ENCODE data around the gene SRSF1. TPM values are rescaled to one million over a fixed set of nuclear protein-coding genes. Genes with fewer than 3 reads are reported as not detected.
A peak's percentile ranks its signal among the peaks of the same experiment; 100 is the strongest.

SRSF1 gene
- total RNA-seq, 4 donors from 2014 or later = 122 to 174 (median 143) TPM

- Histone ChIP-seq H3K27me3 (no peaks in the 10 kb centered on the region), H3K4me1 (peaks cover 19 to 53% (median 38%) of the 10 kb centered on the region in 4 donors), H3K9me3 (no peaks in the 10 kb centered on the region), H3K4me3 (peak overlapping the region; percentile 63 to 82 (median 74)), H3K36me3 (peaks cover 0 to 34% (median 13%) of the 10 kb centered on the region in 4 donors), H3K27ac (peak overlapping the region; percentile 96 to 98 (median 96))
- intact Hi-C loops (cut with DNase I; ENCODE audit: low total_unique reads) = loop anchor here (5.0 to 10.0 kb wide), 2 partner anchors 76 to 109 kb away; partner anchors contain the start of gene DYNLL2
- no peak for DNase-seq
- WGBS, 2 donors (ENCODE audit: low coverage in 1 of 2) = 0 to 2% methylated on average over 6 to 29 of the region's 36 CpGs
- in situ Hi-C loops (cut with MboI; ENCODE audit: low pct_ligation_motif_present in 1 of 4, low pct_unique_long_range_greater_than_20kb in 1 of 4, low sequenced_read_pairs in 3 of 4) = no loop called here
- TF ChIP-seq POLR2A (IDR thresholded peaks at IDR 0.05) (no peak), POLR2AphosphoS5 (IDR thresholded peaks at IDR 0.05) (no peak), CTCF (IDR thresholded peaks at IDR 0.05) (no peak), EP300 (IDR thresholded peaks at IDR 0.05; ENCODE audit: low read depth) (no peak)
Measured at GRCh38 chr17:58005728-58006559, 1.1 kb downstream of the SRSF1 start.

DNA sequence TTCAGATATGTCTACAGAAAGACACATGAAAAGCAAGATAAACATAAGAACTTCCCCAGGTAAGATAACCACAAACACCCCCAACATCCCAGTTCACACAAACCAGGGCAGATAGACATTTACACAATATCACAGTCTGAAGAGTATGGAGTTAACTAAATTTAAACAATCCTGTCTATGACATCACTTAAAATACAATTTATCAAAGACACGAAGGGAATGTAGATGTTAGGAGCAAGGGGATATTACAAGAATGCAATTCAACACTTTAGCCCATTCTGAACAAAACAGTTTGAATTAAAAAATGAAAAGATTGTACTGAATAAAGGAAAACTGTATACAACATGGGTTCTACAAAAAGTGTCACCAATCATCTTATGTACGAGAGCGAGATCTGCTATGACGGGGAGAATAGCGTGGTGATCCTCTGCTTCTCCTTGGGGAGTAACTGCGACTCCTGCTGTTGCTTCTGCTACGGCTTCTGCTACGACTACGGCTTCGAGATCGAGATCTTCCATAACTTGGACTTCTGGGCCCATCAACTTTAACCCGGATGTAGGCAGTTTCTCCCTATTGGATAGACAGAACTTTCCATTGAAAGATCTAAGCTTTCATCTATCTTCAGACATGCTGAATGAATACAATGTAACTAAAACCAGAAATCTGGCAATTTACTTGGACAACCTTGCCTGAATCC is 1.9 kb downstream of the SRSF1 start:
- H3K9me3 ChIP-seq = no peaks in the 10 kb centered on the region
- H3K27ac ChIP-seq = peak overlapping the region; percentile 96 to 98 (median 96)
- H3K27me3 ChIP-seq = no peaks in the 10 kb centered on the region
- in situ Hi-C loops (cut with MboI; ENCODE audit: low pct_ligation_motif_present in 1 of 4, low pct_unique_long_range_greater_than_20kb in 1 of 4, low sequenced_read_pairs in 3 of 4) = no loop called here
- peaks cover 21 to 53% (median 38%) of the 10 kb centered on the region in 4 donors for H3K4me1 ChIP-seq
- peak overlapping the region in 3 of 4 donors; percentile 63 to 82 (median 72) for H3K4me3 ChIP-seq
- no peak for TF ChIP-seq EP300 (IDR thresholded peaks at IDR 0.05; ENCODE audit: low read depth)
- no peak for TF ChIP-seq POLR2A (IDR thresholded peaks at IDR 0.05)
- TF ChIP-seq CTCF (IDR thresholded peaks at IDR 0.05) = no peak
- no peak for TF ChIP-seq POLR2AphosphoS5 (IDR thresholded peaks at IDR 0.05)
- peaks cover 0 to 39% (median 14%) of the 10 kb centered on the region in 4 donors for H3K36me3 ChIP-seq
- intact Hi-C loops (cut with DNase I; ENCODE audit: low total_unique reads) = loop anchor here (5.0 to 10.0 kb wide), 2 partner anchors 77 to 110 kb away; partner anchors contain the start of gene DYNLL2
- 24 to 26% methylated on average over 10 to 12 of the region's 12 CpGs for whole genome bisulfite sequencing, 2 donors (ENCODE audit: low coverage in 1 of 2)
- DNase-seq = no peak

GRCh38 chr17:58004060-58004459 is 3.0 kb downstream of the SRSF1 start:
- in situ Hi-C loops (cut with MboI; ENCODE audit: low pct_ligation_motif_present in 1 of 4, low pct_unique_long_range_greater_than_20kb in 1 of 4, low sequenced_read_pairs in 3 of 4) (no loop called here), intact Hi-C loops (cut with DNase I; ENCODE audit: low total_unique reads) (loop anchor here (10.0 kb wide), 1 partner anchor 111 kb away; no protein-coding TSS in a partner anchor)
- Histone ChIP-seq H3K36me3 (peaks cover 0 to 39% (median 14%) of the 10 kb centered on the region in 4 donors), H3K4me3 (no peak overlapping the region), H3K9me3 (no peaks in the 10 kb centered on the region), H3K4me1 (peaks cover 21 to 57% (median 38%) of the 10 kb centered on the region in 4 donors), H3K27ac (no peak overlapping the region), H3K27me3 (no peaks in the 10 kb centered on the region)
- WGBS, 2 donors (ENCODE audit: low coverage in 1 of 2) = 65 to 73% methylated on average over 3 of the region's 3 CpGs
- TF ChIP-seq POLR2AphosphoS5 (IDR thresholded peaks at IDR 0.05) (no peak), EP300 (IDR thresholded peaks at IDR 0.05; ENCODE audit: low read depth) (no peak), CTCF (IDR thresholded peaks at IDR 0.05) (no peak), POLR2A (IDR thresholded peaks at IDR 0.05) (no peak)
- DNase-seq = no peak

- no peak overlapping the region for H3K27ac ChIP-seq
- peaks cover 0 to 39% (median 14%) of the 10 kb centered on the region in 4 donors for H3K36me3 ChIP-seq
- intact Hi-C loops (cut with DNase I; ENCODE audit: low total_unique reads) (loop anchor here (10.0 kb wide), 1 partner anchor 112 kb away; no protein-coding TSS in a partner anchor), in situ Hi-C loops (cut with MboI; ENCODE audit: low pct_ligation_motif_present in 1 of 4, low pct_unique_long_range_greater_than_20kb in 1 of 4, low sequenced_read_pairs in 3 of 4) (no loop called here)
- peaks cover 21 to 51% (median 33%) of the 10 kb centered on the region in 4 donors for H3K4me1 ChIP-seq
- DNase-seq = no peak
- no peak overlapping the region for H3K4me3 ChIP-seq
- WGBS, 2 donors (ENCODE audit: low coverage in 1 of 2) = 77 to 78% methylated on average over 2 of the region's 2 CpGs
- no peaks in the 10 kb centered on the region for H3K9me3 ChIP-seq
- TF ChIP-seq POLR2A (IDR thresholded peaks at IDR 0.05) (no peak), CTCF (IDR thresholded peaks at IDR 0.05) (no peak), POLR2AphosphoS5 (IDR thresholded peaks at IDR 0.05) (no peak), EP300 (IDR thresholded peaks at IDR 0.05; ENCODE audit: low read depth) (no peak)
- no peaks in the 10 kb centered on the region for H3K27me3 ChIP-seq
Measured at GRCh38 chr17:58002973-58003372, 4.1 kb downstream of the SRSF1 start.

Measured in transverse colon (tissue), 4 donors.